A172 (cell line): ENCODE data around the gene TBC1D2. TPM values are rescaled to one million over a fixed set of nuclear protein-coding genes. Genes with fewer than 3 reads are reported as not detected.
"Not testable (repeated sequence)": the region's sequence is repeated elsewhere in the genome, so short reads cannot be mapped to it uniquely, and the experiment has no call there.

Experiments used
- DNase-seq: peaks from one replicate; pipeline ENCODE4 v3.0.0-alpha.2; 2015; ENCODE audit warnings: low spot score
- total RNA-seq: library from RNA; depleted of rRNA; stranded (reverse); fragments of >200 nt; shearing (Covaris generic); gene quantifications from 2 replicates; pipeline ENCODE4 v1.2.3, GENCODE V29; 2014

The TBC1D2 gene
- total RNA-seq, 1 experiment from 2014 or later = 87.2 TPM

DNA sequence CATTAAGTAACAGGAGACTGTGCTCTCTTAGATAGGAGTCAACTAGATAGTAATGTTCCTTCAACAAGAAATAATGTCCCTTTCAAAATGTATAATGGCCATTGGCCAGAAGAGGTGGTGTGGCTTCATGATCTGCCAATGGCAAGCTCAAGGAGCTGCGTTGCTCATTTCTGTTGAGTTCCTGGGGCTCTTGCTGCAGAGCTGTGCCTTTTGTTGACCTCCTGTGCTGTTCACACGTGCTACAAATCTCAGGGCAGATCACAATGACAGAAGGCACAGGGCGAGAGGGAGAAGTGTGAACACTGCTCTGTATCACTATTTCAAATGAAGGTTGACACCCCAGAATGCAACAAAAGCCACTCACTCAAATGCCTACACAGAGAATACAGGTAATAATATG, 16.0 kb upstream of the TBC1D2 start:
- no peak for DNase-seq

DNA sequence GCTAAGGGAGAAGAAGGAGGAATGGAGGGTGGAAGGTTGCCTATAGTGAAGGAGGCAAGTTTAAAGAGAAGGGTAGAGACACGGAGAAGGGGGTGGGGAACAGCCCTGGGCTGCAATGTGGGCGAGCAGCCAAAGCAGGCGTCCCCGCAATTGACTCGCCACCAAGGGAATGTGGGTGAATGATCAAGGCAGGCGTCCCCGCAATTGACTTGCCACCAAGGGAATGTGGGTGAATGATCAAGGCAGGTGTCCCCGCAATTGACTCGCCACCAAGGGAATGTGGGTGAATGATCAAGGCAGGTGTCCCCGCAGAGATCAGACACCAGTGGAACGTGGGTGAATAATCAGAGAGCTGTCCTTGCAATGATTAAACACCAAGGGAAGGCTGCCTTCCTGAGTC, 14.8 kb upstream of the TBC1D2 start:
- not testable (repeated sequence) for DNase-seq

DNA sequence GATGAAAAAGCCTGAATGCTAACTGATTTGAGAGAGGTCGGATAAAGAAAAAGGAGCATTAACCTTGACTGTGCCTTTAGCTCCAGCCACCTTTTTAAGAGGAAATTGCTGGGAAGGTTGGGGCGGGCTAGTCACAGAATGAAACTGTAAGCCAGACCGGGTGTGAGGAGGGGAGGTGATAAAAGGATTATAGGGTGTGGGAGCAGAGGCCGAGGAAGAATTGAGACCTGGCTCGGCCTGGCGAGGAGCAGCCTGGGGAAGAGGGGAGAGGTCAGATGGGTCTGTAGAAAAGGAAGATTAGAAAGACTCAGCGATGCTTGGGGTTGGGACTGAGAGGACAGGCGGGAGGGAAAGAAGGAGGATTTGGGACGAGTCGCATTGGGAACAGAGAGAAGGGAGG, 14.2 kb upstream of the TBC1D2 start:
- not testable (repeated sequence) for DNase-seq

DNA sequence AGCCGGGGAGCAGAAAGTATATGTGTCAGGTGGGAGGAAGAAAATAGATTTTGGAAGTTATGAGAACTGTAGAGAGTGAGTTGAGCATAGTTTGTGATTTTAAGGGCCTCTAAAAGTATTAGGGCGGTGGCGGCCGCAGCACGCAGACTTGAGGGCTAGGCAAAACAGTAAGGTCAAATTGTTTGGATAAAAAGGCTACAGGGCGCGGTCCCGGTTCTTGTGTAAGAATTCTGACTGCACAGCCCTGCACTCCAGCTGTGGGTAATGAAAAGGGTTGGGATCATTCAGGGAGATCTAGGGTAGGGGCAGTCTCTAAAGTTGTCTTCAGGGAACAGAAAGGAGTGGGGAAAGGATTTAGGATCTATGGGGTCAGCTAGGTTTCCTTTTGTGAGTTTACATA, 12.1 kb upstream of the TBC1D2 start:
- DNase-seq = not testable (repeated sequence)

DNA sequence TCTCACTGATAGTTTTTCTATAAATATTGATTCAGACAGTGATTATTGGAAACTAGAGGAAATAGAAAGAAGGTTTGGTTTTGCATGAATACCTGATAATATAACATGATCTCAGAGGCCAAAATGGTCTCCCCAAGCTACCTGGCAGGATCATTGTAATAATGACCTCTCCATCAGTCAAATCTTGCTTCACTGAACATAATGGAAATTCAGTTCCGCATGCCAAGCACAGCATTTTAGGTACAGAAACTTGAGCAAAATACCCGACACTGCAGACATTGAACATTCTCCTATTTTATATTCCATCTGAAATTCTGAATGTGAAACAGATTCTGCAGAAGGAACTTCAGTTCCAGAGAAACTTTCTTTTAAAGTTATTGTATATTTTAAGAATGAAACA, 9.1 kb upstream of the TBC1D2 start:
- no peak for DNase-seq

DNA sequence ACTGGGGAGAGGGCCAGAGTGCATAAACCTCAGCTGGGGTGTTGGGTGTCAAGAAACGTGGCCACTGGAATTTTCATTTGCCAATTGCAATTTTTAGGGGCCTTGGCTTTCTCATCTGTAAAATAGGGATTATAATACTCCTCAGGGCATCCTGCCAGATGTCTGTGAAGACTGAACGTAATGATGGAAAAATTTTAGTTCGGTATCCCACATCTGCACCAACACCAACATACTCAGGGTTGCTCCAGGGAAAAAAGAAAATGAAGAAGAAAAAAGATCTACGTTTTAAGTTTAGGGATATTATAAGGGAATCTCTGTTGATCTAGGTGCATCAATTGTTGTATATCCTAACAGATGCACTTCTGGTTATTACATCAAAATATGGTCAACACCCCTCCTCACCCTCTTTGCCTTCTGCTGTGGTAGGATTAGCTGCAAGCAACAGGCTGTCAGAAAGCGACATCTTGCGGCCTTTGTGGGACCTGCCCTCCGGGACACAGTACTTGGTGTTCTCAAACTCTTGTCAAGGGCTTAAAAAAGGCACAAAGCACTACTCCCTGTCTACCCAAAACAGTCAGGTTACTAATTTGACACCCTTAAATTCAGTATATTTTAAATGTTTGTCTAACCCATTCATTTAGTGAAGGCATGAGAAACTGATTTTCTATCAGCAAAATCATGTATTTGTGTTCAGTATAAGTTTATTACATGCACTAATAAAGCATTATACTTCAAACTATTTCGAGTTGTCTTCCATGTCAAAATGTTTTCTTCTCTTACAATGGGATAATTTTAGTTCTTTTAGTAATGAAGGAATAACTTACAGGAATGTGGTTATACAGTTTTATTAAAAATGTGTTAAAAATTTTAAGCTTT, 8.3 kb upstream of the TBC1D2 start:
- peak; percentile 85 for DNase-seq

DNA sequence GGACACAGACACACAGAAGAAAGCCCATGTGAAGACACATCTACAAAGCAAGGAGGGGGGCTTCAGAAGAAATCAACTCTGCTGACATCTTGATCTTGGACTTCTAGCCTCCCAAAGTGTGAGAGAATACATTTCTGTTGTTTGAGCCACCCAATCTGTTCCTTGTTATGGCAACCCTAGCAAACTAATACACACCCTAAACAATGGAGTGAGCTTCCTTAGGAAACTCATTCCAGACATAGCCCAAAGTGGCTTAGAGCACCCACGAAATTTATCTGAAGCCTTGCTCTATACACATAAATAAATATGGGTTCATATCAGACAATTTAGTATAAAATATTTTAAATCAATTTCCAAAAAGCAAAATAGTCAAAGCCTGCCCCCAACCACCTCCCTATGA, 7.6 kb upstream of the TBC1D2 start:
- DNase-seq = no peak

DNA sequence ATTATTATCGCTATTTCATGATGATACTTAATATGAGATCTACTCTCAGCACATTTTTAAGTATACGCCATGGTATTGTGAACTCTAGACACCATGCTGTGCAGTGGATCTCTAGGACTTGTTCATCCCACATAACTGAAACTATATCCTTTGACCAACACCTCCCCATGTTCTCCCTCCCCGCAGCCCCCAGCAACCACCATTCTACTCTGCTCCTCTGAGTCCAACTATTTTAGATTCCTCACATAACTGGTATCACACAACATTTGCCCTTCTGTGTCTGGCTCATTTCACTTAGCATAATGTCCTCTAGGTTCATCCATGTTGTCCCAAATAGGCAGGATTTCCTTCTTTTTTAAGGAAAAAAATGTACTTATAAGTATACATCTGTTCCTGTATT, 6.6 kb upstream of the TBC1D2 start:
- no peak for DNase-seq

DNA sequence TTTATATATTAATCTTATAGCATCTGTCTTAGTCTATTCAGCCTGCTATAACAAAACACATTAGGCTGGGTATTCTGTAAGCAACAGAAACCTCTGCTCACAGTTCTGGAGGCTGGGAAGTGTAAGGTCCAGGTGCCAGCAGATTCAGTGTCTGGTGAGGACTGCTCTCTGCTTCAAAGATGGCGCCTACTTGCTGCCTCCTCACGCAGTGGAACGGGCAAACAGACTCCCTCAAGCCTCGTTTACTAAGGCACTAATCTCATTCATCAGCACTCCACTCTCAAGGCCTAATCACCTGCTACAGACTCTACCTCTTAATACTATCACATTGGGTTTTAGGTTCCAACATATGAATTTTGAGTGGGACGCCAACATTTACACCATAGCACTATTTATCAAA, 5.2 kb upstream of the TBC1D2 start:
- DNase-seq = no peak

DNA sequence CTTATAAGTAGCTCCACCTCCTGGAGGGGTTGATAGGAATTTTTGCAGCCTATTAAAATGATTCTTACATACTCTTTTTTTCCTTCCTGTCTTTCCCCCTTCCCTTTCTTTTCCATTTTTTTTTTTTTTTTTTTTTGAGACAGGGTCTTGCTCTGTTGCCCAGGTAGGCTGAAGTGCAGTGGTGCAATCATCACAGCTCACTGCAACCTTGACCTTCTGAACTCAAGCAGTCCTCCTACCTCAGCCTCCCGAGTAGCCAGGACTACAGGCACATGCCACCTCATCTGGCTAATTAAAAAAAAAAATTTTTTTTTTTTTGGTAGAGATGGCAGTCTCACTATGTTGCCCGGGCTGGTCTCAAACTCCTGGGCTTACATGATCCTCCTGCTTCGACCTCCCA, 4.3 kb upstream of the TBC1D2 start:
- DNase-seq = no peak

DNA sequence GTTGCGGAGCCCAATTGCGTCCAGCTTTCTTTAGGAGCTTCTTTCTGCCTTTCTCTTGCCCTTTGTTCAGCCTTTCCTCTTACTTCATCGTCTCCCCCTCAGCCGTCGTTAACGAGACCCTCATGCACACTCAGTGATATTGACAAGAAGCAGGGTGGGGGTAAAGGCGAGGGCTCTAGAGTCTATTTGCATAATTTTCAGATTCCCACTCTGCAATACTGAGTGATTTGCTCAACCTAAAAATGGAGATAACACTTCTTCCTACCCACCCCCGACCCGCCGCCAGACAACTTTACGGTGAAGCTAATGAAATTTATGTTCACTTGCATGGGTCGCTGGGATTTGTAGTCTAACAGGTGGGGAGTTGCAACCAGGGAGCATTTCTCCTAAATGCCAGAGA, 1.3 kb upstream of the TBC1D2 start:
- DNase-seq = peak; percentile 20

DNA sequence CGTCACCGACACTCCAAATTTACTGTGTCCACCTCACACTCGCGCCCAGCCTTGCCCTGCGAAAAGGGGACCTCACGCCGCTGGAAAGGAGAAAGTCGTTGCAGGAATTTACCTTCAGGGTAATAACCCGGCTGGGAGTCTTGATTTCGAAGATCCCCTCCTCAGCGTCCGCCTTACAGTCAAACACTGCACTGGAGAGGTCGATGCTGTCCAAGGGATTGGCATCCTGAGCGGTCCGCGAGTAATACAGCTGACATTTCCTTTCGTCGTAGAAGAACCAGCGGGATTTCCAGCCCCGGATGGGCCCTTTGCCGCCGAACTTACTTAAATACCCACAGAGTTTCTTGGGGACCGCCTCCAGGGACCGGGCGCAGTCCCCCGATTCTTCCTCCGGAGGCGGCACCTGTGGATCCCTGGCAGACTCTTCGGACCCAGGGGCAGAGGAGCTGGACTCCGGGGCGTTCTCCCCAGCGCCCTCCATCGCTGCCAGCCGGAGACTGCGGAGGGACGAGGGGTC, 330 bp downstream of the TBC1D2 start:
- DNase-seq = peak; percentile 70

DNA sequence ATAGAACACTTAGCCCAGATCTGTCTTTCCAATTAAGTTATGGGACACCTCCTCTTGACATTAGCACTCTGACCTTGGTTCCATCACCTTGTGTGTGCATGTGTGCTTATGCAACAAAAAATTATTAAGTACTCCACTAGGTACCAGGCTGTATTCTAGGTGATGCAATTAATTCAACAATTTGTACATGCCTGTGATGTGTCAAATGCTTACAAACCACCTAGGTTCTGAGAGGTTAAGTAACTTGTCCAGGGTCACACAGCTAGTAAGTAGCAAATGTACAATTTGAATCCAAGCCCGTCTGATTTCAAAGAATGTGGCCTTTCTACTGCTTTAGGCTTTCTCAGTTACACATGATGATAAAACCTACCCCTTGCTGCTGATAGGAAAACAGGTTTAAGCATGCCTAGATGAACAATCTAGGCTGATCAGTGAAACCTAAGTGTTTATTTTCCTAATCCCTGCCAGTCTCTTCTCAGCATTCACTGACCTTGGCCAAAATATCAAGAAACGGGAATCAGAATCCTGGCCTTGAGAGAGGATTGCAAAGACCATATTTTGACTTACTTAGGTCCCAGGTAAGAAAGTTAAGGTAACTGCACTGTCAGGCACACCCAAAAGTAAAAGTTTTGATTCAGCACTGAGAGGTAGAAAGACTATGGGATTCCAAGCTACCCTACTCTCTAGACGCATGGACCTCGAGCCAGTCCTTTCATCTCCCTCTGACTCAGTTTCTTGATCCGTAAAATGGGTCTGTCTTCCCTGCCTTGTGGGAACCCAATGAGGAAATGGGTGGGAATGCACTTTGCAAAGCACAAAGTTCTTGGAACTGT, 1.0 kb downstream of the TBC1D2 start:
- no peak for DNase-seq

DNA sequence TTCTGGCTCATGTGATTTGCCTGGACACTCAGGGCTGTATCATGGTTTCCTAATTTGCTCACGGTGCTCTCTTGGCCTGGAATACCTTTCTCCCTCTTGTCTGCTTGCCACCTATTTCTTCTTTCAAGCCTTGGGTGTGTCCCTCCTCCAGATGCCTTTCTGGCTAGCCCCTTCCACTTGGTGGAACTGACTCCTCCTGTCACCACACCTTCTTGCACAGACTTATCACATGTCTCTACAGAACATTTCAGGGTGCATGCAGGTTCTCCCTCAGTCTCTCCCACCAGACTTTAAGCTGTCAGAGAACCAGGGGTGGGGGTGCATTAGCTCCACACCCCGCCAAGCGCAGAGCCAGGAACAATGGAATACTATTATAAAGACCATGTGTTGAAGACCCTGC, 1.9 kb downstream of the TBC1D2 start:
- DNase-seq = peak; percentile 47

DNA sequence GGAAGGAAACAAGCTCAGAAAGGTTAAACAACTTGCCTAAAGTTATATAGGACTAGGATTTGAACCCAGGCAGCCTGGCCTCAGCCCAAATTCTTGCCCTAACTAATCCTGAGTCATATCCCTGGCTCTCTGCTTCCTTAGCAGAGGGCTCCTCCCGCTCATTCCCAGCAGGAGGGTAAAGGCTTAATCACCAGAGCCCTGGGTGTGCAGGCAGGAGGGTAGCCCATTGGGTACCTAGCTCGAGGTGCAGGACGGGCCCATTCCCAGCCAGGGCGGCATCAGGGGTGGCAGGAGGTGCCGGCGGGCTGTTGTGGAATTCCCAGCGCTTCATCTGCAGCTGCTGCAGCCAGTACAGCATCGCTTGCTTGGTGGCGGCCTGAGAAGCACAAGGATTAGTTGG, 3.9 kb downstream of the TBC1D2 start:
- peak; percentile 99 for DNase-seq

DNA sequence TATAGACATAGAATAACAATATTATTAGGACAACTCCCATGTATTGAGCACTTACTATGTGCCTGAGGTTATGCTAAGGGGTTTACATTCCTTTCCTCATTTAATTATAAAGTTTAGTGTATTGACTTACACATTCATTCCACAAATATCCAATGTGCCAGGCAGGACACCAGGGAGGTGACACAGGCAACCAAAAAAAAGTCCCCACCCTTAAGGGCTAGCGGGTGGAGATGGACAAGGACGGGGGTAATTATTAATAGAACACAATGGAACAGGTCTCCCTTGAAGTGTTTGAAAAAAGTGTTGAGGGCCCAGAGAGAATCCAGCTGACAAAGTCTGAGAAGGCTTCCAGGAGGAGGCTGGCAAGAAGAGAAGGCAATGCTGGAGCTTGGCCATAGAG, 5.7 kb downstream of the TBC1D2 start:
- no peak for DNase-seq

DNA sequence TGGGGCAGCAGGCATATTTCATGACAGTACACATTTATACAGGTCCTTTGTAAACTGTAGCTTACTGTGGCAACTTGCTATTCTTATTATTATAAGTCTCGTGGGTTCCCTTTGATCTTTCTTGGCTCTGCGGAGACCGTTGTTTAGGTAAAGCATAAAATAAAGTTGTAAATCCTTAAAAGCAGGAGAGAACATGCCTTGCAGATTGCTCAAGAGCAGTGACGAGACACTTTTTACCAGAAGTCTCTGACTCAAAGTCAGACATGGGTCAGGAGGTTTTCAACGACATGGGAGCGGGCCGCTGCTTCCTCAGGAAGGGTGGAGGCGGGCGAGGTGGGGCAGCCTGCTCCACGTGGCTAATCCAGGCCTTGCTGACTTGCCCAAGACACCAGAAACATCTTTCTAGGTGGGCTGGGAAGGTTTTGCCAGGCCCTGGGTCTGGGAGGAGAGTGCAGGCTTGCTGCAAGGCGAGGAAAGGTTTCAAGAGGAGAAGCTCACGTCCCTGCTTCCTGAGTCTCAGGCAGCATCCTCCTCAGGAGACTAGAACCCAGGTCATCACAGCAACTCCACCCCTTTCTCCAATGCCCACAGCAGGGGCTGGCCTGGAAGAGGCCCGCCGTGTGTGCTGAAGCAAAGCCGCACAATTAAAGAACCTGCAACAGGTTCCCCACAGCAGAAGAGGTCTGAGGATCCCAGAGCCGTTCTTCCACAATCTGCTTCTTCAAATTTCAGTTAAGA, 6.5 kb downstream of the TBC1D2 start:
- peak; percentile 94 for DNase-seq

DNA sequence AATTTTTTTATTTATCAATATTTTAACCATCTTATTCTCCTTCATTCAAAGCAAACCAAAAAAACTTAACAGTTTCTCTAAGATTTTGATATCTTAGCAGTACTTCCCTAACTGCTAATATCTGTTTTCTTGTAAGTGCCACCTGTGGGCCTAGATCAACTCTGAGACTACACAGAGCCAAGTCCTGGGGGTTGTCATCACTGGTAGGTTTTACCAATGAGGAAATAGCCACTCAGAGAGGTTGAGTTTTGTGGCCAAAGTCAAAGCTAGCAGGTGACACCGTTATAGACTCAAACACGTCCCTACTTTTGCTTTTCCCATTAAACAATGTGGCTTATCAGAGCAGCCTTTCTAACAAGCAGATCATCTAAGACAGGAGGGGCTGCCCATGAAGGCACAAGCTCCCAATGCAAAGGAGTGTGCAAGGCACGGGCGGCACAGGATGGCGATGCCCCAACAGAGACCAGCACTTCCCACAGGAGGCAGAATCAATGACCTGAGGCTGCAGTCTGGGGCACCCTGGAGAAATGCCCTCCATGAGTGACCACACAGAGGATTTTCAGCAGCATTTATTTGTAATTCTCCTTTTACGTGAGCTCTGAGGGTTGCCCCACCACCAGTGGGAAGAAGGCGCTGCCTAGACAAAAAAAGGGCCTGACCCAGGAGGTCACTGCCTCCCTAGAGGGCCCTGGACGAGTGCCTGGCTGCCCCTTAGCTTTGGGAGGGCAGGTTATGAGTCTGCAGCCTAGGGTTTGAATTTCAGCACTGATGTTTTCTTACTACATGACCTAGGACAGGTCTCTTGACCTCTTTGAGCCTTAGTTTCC, 7.4 kb downstream of the TBC1D2 start:
- DNase-seq = no peak

DNA sequence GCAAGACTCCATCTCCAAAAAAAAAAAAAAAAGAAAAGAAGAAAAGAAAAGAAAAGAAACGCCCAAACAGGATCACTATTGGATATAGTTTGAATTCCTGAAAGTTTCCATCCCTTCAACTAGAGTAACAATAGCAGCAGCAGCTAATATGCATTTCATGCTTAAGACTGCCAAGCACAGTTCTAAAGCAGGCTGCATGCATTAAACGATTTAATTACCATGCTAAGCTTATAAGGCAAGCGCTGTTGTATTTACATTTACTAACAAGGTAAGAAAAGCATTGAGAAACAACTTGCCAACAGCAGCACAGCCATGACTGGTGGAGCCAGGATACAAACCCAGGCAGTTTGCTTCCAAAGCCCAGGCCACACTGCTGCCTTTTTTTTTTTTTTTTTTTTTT, 13.0 kb downstream of the TBC1D2 start:
- DNase-seq = no peak

DNA sequence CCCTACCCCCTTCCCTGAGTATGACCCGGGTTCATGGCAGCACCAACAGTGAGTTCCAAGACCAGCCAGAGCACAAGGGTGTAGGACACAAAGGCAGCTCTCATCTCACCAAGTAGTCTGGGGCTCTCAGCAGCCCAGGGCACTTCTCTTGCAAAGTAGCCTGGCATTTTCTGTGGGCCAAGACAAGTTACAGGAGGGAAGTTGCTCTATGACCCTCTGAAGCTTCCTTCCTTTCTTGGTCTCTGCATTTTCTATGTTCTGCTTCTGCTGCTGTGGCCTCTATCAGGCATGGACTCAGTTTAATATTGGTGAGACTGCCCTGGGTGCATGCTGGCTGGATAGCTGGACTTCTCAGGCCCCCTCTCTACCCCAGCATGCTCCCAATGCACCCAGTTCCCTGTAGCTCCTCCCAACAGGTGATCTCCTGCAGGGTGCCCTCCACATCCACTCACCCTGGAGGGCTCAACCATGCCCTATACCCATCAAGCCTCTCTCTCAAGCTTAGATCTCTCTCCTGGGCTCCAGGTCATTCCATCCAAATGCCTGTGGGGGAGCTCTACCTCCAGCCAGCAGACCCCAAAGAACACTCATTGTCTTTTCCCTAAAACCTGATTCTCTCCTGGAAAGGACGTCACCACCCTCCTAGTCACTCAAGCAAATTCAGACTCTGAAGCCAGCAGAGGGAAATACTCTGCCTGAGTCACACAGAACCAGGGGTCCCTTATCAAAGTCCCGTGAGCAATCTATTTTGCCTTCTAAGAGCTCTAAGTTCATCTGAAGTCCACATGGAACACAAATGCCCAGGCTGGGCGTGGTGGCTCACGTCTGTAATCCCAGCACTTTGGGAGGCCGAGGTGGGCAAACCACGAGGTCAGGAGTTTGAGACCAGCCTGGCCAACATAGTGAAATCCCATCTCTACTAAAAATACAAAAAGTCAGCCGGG, 13.8 kb downstream of the TBC1D2 start:
- no peak for DNase-seq
